NK-92 treated with Interleukin-12 subunit alpha and Interleukin-12 subunit beta, amount 100 ng/mL, for 24 hours (cell line): ENCODE results near the gene IL17C.

Source experiments
- DNase-seq: peaks from one replicate; lab custom pipeline; 2025; lab: John Stamatoyannopoulos, UW

IL17C gene

GRCh38 chr16:88685156-88686061 lies 47.0 kb downstream of the IL17C start:
- DNase-seq, result no peak

GRCh38 chr16:88686062-88686438 lies 47.7 kb downstream of the IL17C start:
- DNase-seq, result no peak

GRCh38 chr16:88686439-88687253 lies 48.3 kb downstream of the IL17C start, which contains the start of gene SNAI3:
SNAI3 (minus strand) TSS chr16:88686507; CDS start chr16:88686406, 101 bp downstream.
- no peak for DNase-seq

GRCh38 chr16:88687254-88687576 lies 48.8 kb downstream of the IL17C start:
- no peak for DNase-seq

GRCh38 chr16:88687676-88688012 lies 49.3 kb downstream of the IL17C start:
- no peak for DNase-seq

GRCh38 chr16:88688013-88688778 lies 49.8 kb downstream of the IL17C start:
- no peak for DNase-seq
